ENCODE results near the gene RRP8. TPM values are rescaled to one million over a fixed set of nuclear protein-coding genes. Genes with fewer than 3 reads are reported as not detected.
A peak's percentile ranks its signal among the peaks of the same experiment; 100 is the strongest.

RRP8 gene
- total RNA-seq, 1 donor from 2014 or later, result 15.1 TPM

DNA sequence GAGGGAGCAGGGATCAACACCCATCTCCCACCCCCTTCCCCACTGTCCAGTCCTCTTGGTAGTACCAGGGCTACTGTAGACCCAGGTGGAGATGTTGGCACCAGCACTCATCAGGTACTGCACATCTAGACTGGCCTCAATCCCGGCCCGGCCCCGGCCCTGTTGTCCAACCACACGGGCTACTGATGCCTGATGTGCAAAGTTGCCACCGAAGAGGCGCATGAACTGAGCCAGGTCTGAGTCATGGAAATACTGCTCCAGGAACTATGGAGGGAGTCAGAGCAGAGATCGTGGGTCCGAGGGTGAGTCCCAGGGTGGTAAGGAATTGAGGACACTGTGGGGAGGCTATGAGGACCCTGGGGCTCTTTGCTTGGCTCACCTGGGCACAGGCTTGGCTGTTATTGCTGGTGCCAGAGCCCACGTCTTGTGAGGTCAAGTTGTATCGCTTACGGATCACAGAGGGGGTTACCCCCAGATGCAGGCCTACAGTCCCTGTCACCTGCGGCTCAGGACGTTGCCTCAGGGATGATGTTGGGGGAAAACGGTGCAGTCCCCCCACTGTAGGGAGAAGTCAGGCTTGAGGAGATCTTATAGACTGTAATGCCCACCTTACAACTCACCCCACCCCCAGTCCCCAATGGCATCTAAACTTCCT lies 13.3 kb upstream of the RRP8 start:
- DNase-seq, result no peak

DNA sequence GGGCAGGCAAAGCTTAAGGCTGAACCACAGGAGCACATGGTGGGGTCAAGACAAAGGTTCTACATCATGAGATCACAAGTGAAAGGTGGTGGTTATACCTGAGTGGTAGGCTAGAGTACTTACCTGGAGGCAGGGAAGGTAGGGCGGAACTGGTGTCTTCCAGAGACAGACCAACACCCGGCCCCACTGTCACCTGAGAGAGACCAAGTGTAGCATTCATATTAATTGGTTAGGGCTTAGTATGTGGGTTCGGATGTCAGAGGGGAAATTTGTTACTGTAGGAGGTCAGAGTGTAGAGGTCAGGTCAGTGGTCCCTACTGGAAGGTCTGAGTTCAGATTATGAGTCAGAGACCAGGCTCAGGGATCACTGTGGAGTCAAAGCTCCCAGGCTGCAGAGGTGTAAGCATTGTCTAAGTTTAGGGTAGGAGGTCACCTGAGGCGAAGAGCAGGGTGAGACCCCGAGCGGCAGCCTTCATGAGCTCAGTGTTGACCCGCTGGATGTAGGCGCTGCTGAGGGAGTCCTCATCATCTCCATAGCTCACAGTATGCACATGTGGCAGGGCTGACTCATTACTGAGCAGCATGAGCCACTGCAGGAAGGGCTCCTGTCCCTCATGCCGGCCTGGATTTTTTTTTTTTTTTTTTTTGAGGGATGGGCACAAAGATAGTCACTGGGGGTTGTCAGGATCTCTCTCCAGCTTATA lies 12.6 kb upstream of the RRP8 start:
- DNase-seq, result peak; percentile 22

DNA sequence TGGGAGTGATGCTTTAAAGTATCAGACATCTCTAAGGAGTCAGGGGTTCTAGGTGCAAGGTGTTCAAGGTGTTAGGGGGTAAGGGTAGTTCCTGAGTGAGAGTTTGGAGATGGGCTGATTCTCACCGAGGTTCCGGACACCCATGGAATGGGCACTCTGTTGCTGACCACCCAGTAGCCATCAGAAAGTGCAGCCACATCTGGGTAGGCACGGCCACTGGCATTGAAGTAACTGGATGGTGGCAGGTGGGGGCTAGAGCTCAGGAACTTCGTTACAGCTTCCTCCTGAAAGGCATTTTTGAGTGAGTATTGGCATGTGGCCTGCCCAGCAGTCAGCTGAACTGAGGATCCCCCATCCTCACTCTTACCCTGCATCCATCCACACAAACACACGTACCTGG lies 11.6 kb upstream of the RRP8 start:
- DNase-seq, result no peak

DNA sequence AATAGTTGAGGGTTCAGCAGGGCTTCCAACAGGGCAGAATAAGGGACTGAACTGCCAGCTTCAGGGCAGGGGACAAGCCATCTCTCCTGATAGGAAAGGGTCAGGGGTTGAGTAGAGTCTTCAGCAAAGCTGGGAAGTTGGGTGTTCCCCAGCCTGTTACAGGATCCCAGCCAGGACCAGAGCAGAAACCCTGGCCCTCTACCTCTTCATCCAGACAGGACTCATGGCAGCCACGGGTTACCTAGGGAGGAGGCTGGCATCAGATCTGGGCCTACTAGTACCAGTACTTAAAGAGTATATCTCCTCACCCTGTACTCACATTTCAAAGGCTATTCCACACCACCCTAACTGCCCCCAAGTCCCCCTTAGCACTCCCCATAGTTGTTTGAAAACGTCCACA lies 11.0 kb upstream of the RRP8 start:
- DNase-seq, result no peak

GRCh38 chr11:6613496-6613895 lies 10.1 kb upstream of the RRP8 start:
- DNase-seq, result no peak

DNA sequence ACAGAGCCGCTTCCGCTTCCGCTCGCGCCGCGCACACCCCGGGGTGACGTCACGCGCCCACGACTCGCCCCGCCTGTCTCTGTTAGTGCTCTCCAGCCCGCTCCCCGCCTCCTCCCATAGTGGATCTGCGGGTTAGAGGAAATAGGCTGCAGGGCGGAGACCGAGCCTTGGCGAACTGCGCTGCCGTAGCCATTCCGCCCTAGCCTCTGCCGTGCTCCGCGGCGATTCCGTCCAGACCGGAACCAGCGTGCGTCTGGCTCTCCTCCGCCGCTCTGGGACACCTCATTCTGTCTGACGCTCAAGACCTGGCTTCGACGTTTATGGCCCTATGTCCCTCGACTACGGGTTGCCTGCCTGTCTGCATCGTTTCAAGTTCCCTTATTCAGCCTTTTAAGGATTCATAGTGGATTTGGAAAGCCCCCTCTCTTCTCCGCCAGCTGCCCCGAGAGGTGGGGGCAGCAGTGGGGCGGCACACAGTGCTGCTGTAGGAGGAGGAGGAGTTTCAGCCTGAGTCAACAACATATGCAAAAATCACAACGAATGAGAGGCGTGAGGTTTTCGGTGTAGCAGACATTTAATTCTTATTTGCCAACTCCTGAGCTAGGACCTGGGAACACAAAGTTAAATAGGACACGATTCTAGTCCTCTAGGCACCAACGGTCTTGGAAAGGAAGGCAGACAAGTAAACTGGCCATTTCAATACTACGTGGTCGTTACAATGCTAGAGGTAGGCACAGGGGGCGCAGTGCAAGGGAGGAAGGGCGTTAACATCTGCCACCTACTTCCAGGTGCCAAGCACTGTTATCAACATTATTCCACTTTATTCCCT lies 9.0 kb upstream of the RRP8 start, which contains the start of gene TAF10:
TSS of gene TAF10 (minus strand) at position 4 of the 829 bp plus-strand sequence. CDS start 27 bp downstream, outside the sequence.
- DNase-seq, result peak; percentile 98

DNA sequence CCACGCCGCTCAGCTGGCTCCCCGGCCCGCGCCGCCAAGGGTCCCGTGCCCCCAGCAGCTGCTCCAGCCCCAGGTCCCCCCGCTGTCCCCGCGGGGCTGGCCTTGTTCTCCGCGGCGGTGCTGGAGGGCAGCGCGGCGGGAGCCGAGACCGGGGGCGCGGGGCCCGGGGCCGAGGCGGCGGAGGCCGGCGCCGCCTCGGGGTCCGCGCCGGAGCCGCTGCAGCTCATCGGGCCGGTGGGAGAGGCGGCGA lies 8.5 kb upstream of the RRP8 start:
- no peak for DNase-seq

GRCh38 chr11:6611092-6611962 lies 7.9 kb upstream of the RRP8 start:
- peak; percentile 59 for DNase-seq

- DNase-seq, result no peak
These were observed 7.2 kb upstream of the RRP8 start for GRCh38 chr11:6610591-6610990.

DNA sequence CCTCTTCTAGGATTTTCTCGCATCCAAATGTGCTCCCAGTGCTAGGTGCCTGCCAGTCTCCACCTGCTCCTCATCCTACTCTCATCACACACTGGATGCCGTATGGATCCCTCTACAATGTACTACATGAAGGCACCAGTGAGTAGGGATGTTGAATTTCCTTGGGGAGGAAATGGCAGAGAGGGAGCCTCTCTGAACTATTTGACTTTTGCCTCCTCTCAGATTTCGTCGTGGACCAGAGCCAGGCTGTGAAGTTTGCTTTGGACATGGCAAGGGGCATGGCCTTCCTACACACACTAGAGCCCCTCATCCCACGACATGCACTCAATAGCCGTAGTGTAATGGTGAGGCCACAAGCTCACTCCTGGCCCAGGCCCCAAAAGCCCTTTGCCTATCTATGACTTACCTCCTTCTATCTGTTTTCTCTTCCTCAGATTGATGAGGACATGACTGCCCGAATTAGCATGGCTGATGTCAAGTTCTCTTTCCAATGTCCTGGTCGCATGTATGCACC lies 6.1 kb upstream of the RRP8 start:
- DNase-seq, result no peak

DNA sequence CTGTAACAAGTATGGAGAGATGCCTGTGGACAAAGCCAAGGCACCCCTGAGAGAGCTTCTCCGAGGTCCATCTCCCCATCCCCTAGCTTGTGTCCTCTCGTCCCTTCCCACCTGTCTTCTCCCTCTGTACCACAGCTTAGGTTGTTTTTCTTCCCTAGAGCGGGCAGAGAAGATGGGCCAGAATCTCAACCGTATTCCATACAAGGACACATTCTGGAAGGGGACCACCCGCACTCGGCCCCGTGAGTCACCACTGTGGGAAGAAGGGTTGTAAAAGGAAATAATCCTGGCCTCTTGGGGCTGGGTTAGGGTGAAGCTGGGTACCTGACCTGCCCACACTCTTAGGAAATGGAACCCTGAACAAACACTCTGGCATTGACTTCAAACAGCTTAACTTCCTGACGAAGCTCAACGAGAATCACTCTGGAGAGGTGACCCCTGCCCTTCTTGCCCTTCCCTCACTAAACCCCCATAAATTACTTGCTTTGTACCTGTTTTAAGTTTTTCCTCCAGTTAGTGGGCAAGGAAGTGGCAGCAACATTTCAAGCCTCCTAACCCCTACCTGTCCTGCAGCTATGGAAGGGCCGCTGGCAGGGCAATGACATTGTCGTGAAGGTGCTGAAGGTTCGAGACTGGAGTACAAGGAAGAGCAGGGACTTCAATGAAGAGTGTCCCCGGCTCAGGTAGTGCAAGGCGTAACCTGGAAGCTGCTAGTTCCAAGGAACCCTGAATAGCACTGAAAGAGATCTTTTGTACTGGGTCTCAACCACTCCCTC lies 5.5 kb upstream of the RRP8 start:
- DNase-seq, result no peak

GRCh38 chr11:6608011-6608410 lies 4.6 kb upstream of the RRP8 start:
- DNase-seq, result no peak

- DNase-seq, result no peak
These were observed 3.9 kb upstream of the RRP8 start for GRCh38 chr11:6607190-6607795.

GRCh38 chr11:6606471-6607189 lies 3.2 kb upstream of the RRP8 start:
- DNase-seq, result peak; percentile 97

DNA sequence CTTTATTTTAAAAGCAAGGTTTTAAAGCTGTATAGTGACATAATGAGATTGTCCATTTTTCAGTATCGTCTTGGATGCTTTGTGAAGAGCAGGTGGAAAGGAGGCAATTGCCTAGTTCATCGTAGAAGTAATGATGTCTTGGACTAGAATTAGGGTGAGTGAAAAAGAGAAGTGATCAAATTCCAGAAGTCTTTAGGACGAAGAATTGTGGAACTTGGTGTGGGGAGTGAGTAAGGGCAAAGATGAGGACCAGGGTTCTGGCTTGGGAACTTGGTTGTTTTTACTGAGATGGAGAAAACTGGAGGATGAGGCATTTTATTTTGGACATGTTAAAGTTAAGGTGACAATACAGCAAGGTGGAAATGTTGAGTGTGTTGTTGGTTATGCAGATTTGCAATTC lies 1.4 kb upstream of the RRP8 start:
- no peak for DNase-seq

GRCh38 chr11:6604081-6604626 lies 738 bp upstream of the RRP8 start:
- peak; percentile 77 for DNase-seq

GRCh38 chr11:6602096-6602940 lies 1.1 kb downstream of the RRP8 start:
- DNase-seq, result no peak

DNA sequence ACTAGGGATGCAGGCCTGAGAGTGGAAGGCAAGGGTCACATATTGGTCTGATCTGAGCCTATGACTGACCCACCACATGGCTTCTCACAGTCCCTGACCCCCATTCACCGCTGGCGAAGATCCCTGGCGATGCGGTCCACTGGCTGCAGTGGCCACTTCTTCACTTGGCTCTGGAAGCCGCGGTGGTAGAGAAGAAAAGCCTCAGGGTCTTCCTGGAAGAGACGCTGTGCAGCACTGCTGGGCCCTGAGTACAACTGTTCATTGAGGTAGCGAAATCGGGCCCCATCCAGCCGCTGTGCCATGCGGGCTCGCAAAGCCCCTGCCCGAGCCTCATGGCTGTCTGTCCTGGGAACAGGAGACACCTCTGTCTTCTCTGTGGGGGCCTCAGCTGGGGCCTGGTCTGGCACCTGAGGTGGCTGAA lies 2.4 kb downstream of the RRP8 start:
- no peak for DNase-seq

GRCh38 chr11:6599881-6600390 lies 3.5 kb downstream of the RRP8 start:
- no peak for DNase-seq

Data from dermis blood vessel endothelial cell (primary cell).